Dermis lymphatic vessel endothelial cell (primary cell): Measurements from ENCODE around the gene HERC3. TPM values are rescaled to one million over a fixed set of nuclear protein-coding genes. Genes with fewer than 3 reads are reported as not detected.

Source experiments
- total RNA-seq: library from RNA; depleted of rRNA; stranded (reverse); fragments of >200 nt; gene quantifications from 2 replicates; pipeline ENCODE4 v1.2.1, GENCODE V29; 2014

HERC3 gene
- 10.7 and 13.0 TPM in 2 replicates for total RNA-seq

GRCh38 chr4:88591787-88592599 lies at the start of gene HERC3:
Gene HERC3, plus strand, starts transcription at chr4:88592480. Its CDS starts 13,344 bp downstream, at chr4:88605824.

GRCh38 chr4:88697588-88698329 lies 105.5 kb downstream of the HERC3 start, which contains the start of gene NAP1L5:
Gene NAP1L5, minus strand, starts transcription at chr4:88697829. Its CDS starts 75 bp downstream, at chr4:88697754.

Other genes with a start within 250 kb of the HERC3 start
- 4.6 and 4.8 TPM in 2 replicates for gene HERC6, start 213.6 kb upstream of the HERC3 start, total RNA-seq
- 2.2 and 3.4 TPM in 2 replicates for gene HERC5, start 135.4 kb upstream of the HERC3 start, total RNA-seq
- gene PYURF, start 68.7 kb upstream of the HERC3 start, total RNA-seq, result 70.9 and 95.6 TPM in 2 replicates
- 3.1 and 3.3 TPM in 2 replicates for gene NAP1L5, start 105.3 kb downstream of the HERC3 start, total RNA-seq